ENCODE results near the gene MPP4. TPM values are rescaled to one million over a fixed set of nuclear protein-coding genes. Genes with fewer than 3 reads are reported as not detected.

Gene MPP4
- total and polyA plus RNA-seq, 9 of the 15 experiments (the other 6 are each of a cell fraction or from before 2014, with no cell fraction given), result 0.03 to 0.08 TPM; not detected in 7

DNA sequence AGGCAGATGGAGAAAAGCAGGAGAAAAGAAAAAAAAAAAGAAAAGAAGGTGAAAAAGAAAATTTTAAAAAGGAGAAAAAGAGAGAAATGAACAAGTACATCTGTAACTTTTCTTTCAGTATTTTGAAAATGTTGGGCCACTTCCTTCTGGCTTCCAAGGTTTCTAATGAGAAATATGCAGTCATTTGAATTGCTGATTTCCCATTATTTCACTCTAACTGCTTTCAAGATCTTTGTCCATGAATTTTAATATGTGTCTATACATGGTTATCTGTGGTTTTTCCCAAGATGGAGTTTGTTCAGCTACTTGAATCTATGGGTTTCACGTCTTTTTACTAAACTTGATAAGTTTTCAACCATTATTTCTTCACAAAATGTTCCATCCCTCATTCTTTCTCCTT is 14.3 kb upstream of the MPP4 start (continued):
- TF ChIP-seq HEY1 (CRISPR knock-in tag; IDR thresholded peaks at IDR 0.05; ENCODE audit: borderline replicate concordance), result no peak

DNA sequence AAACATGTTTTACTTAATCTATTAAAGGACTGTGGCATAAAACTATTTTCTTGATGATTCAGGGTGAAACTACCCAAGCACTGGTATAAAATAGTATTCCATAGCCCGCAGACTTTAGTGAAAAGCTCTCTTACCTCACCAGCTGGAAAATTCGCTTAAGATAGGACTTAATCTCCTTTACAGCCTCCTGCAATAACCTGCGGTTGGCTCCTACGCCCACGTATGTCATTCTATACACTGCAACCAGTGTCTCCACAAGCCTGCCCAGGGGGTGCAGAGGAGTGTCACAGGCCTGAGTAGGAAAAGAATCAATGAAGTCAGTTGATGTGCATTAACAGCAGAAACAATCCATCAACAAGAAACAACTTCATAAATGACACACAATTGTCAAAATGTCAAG is 11.3 kb upstream of the MPP4 start:
- no peak for FAIRE-seq

More for the DNA sequence above, 11.3 kb upstream of the MPP4 start:
- TF ChIP-seq, protein P1, sequence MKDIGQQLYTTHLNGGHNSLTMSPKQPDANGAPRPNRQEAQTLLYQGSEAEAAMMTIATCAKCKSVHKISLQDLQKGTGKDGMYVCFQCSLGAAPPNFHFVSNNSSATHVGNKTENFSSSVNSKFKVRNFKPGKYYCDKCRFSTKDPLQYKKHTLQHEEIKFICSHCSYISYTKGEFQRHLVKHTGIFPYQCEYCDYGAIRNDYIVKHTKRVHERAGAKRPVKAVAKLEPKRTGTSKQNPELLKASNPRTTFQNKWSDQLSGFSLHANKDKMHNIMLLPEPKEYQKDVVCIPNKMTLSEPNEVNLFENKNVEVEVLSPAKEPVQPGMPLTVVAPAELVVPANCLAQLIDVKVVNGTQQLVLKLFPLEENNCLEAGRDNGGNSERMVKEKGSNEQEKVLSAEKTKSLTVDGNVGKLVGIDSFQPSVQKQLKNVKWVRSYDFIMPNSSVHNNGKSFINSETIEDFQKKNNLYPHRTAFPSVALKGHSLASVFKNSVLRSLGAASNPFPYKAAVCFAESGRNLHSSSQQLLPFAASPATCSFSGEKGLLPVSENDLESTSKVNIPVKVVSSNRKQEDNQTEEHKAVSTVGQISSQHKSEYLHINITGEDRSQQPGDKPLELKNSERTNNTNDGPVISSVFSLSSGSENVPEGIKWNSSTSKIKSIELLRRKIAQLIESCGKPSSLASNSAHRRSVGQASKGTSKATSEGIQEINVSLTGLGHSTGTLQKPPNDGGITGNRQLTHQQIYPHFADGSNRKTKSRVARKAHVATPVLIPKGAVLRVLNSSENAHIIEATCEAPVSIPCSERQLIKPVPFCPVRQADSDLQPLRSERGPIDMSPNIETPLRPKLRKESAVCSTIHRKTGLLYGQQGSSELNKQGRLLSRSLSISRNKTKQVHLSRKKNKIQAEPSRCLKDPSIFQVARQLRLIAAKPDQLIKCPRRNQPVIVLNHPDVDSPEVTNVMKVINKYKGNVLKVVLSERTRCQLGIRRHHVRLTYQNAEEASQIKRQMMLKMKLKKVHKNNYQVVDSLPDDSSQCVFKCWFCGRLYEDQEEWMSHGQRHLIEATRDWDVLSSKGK (CRISPR knock-in tag; IDR thresholded peaks at IDR 0.05), result no peak
- TF ChIP-seq, protein P2, sequence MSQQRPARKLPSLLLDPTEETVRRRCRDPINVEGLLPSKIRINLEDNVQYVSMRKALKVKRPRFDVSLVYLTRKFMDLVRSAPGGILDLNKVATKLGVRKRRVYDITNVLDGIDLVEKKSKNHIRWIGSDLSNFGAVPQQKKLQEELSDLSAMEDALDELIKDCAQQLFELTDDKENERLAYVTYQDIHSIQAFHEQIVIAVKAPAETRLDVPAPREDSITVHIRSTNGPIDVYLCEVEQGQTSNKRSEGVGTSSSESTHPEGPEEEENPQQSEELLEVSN (IDR thresholded peaks at IDR 0.05; ENCODE audit: borderline replicate concordance in 1 of 2, extremely low read depth in 1 of 2, insufficient read depth in 1 of 2, insufficient read length in 1 of 2, low read depth in 1 of 2, low read length in 1 of 2, poor library complexity in 1 of 2, severe bottlenecking in 1 of 2), result no peak
- TF ChIP-seq EGR1 (conservative IDR thresholded peaks at IDR 0.05), result peak; percentile 51
- no peak for TF ChIP-seq ZNF134 (CRISPR knock-in tag; conservative IDR thresholded peaks at IDR 0.05)
- ATAC-seq (no peak), DNase-seq (ENCODE audit: extremely low read depth in 1 of 4, low spot score in 3 of 4) (peak in 1 of 4 experiments; percentile 10)
- H2AFZ ChIP-seq (ENCODE audit: low read depth, low read length), result no peak overlapping the region
- intact Hi-C loops (cut with micrococcal nuclease), result no loop called here
- no peaks in the 10 kb centered on the region for H3K27me3 ChIP-seq (ENCODE audit: control insufficient read depth in 2 of 2, insufficient read depth in 2 of 2, low read length in 2 of 2)
- H3K4me1 ChIP-seq (replicated peaks in 1 of 2; ENCODE audit: control insufficient read depth in 2 of 2, insufficient read depth in 2 of 2, low read length in 2 of 2), result no peaks in the 10 kb centered on the region
- ChIA-PET POLR2A (no interaction called here), CTCF (ENCODE audit: low intra/inter-chr PET ratio) (no interaction called here)
- no peaks in the 10 kb centered on the region for H3K9me1 ChIP-seq (ENCODE audit: control insufficient read depth, insufficient read depth, low read length)
- WGBS (ENCODE audit: insufficient coverage, low coverage, missing lambda C conversion rate), result 47% methylated on average over 5 of the region's 5 CpGs
- no peak overlapping the region for H3K4me3 ChIP-seq
- in situ Hi-C loops (cut with MboI), result no loop called here
- BruUV-seq (replicated peaks), result no TSS peak
- H3K27ac ChIP-seq (ENCODE audit: extremely low read depth, low read depth, low read length), result no peak overlapping the region
- H4K20me1 ChIP-seq (replicated peaks; ENCODE audit: control insufficient read depth, insufficient read depth, low read length), result no peaks in the 10 kb centered on the region; the same call in 1 of the 2 replicates
- H3K4me2 ChIP-seq (ENCODE audit: insufficient read depth, low read length), result no peak overlapping the region
- no peaks in the 10 kb centered on the region for H3K79me2 ChIP-seq (ENCODE audit: control insufficient read depth, insufficient read depth, low read length)
- H3K36me3 ChIP-seq (ENCODE audit: control insufficient read depth, insufficient read depth, low read length), result peaks cover 21% of the 10 kb centered on the region; the same call in 2 of the 3 replicates
- H3K9ac ChIP-seq (ENCODE audit: insufficient read depth in 1 of 2, low read depth in 2 of 2, low read length in 2 of 2), result no peak overlapping the region
- H3K9me3 ChIP-seq (replicated peaks; ENCODE audit: control insufficient read depth, insufficient read depth, low read depth, low read length), result no peaks in the 10 kb centered on the region

All from K562 (cell line).